GM21526 (cell line): ENCODE data around the gene LGALS8.
"Not testable (repeated sequence)": the region's sequence is repeated elsewhere in the genome, so short reads cannot be mapped to it uniquely, and the experiment has no call there.

ENCODE experiments used
- ATAC-seq: cut with Tn5 transposase; IDR thresholded peaks from one replicate; pipeline ENCODE4 v1.9.1; 2021; ENCODE audit warnings: moderate library complexity; ENCODE audit not compliant: unreplicated experiment, low FRiP score

Gene LGALS8

GRCh38 chr1:236580404-236580803 lies 56.6 kb downstream of the LGALS8 start:
- not testable (repeated sequence) for ATAC-seq

GRCh38 chr1:236581528-236581927 lies 57.7 kb downstream of the LGALS8 start:
- ATAC-seq = no peak

DNA sequence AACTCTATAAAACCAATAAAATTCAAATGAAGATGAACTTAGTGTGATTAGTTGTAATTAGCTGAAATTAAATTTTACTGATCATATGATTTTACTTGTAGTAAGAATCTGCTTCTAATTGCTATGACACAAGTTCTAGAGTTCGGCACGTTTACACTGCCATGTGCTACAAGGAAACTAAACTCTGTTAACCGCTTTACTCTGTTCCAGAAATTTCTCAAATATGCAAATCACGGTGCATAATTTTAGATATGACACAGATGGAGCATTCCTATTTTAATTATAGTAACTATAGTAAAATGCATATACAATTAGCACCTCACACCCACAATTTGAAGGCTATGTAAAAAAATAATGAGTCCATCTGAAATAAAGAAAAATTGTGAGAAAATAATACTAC lies 65.7 kb downstream of the LGALS8 start:
- no peak for ATAC-seq

DNA sequence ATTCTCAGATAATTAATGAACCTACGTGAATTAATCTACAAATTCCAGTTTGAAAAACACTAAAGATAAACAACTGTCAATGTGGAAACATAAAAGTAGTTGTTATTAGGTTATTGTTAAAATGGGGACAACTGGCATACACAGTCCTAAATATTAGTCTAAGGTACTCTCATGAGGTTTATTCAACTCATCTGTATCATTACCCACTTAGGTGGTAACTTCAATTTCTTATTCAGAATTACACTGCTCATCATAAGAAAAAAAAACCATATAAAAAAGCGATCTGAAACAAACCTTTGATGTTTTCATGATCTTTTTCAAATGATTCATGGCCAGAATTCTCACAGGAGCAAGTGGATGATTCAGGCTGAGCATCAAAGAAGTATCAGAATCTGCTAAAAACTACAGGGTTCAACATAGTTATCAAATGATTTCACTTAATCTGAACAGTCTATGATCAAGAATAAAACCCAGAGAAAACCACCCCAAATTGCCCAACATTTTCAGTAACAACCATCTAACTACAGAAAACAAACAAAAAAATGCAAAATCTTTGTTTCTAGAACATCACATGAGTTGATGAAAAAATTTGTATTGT lies 66.9 kb downstream of the LGALS8 start:
- no peak for ATAC-seq

DNA sequence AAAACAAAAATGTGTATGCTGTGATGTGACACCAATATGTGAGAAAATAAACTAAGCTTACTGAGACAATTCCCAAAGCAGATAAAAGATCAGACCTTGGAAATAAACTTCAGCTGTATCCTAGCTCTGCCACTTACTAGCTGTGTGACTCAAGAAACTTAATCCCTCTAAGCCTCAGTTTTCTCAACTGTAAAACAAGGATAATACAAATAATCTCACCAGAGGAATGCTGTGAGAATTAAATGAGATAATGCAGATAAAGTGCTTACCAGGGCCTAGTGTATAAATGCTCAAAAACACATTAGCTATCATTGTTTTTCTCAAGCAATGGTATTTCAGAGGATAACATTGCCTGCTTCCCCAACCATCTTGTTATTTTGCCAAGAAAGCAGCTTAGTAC lies 78.4 kb downstream of the LGALS8 start:
- no peak for ATAC-seq
